ENCODE results near the gene POU2F1. TPM values are rescaled to one million over a fixed set of nuclear protein-coding genes. Genes with fewer than 3 reads are reported as not detected.
A peak's percentile ranks its signal among the peaks of the same experiment; 100 is the strongest.
"Not testable (repeated sequence)": the region's sequence is repeated elsewhere in the genome, so short reads cannot be mapped to it uniquely, and the experiment has no call there.

The POU2F1 gene
- total RNA-seq, 2 donors from 2014 or later, result 7.6 to 9.5 TPM

DNA sequence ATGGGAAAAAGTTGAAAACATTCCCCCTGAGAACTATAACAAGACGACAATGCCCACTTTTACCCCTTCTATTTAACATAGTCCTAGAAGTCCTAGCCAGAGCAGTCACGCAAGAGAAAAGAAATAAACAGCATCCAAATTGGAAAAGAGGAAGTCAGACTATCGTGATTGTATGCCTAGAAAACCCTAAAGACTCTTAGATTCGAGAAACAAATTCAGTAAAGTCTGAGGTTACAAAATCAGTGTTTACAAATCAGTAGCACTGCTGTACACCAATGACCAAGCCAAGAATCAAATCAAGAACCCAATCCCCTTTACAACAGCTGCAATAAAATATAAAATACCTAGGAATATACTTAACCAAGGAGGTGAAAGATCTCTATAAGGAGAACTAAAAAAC lies 72.4 kb downstream of the POU2F1 start:
- intact Hi-C loops (cut with DNase I), result no loop called here
- no peak for ATAC-seq
- DNase-seq, result no peak

DNA sequence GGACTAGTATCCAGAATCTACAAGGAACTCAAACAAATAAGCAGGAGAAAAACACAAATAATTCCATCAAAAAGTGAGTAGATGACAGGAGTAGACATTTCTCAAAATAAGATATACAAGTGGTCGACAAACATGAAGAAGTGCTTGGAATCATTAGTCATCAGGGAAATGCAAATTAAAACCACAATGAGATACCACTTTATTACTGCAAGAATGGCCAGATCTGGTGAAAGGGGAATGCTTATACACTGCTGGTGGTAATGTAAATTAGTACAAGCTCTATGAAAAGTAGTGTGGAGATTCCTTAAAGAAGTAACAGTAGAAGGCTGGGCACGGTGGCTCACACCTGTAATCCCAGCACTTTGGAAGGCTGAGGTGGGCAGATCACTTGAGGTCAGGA lies 73.8 kb downstream of the POU2F1 start:
- DNase-seq (no peak), ATAC-seq (no peak)
- intact Hi-C loops (cut with DNase I), result no loop called here

DNA sequence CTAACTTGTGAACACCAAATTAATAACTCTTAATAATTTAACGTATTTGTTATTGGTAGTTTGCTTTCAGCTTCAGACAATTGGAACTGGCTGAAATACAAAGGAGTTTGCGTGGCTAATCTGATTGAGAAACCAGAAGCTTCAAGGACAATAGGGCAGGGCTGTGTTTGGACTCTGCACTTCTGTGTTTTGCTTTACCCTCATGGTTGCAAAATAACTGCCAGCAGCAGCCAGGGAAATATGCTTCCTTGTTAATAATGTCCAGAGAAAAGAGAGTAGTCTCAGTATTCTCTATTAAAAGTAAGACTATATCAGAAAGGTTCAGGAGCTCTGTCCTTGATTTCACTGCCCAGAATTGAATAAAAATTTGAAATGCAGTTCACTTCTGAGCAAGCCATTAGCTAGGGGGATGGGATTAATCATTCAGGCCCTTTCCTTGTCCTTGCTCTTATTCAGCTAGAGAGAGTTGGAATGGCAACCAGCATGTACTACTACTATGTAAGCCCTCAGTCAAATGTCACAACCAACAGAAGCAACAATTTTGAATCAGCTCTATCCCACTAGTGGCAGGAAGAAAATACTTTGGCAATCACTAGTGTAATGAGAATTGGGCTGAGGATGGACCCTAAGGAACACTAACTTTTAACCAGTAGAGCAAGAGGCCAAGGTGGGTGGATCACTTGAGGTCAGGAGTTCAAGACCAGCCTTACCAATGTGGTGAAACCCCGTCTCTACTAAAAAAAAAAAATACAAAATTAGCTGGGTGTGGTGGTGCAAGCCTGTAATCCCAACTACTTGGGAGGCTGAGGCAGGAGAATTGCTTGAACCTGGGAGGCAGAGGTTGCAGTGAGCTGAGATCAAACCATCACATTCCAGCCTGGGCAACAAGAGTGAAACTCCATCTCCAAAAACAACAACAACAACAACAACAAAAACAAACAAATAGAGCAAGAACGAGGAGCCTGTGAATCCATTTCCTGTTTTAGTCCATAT lies 76.8 kb downstream of the POU2F1 start:
- no peak for DNase-seq
- intact Hi-C loops (cut with DNase I), result no loop called here
- ATAC-seq, result peak; percentile 63 to 81

DNA sequence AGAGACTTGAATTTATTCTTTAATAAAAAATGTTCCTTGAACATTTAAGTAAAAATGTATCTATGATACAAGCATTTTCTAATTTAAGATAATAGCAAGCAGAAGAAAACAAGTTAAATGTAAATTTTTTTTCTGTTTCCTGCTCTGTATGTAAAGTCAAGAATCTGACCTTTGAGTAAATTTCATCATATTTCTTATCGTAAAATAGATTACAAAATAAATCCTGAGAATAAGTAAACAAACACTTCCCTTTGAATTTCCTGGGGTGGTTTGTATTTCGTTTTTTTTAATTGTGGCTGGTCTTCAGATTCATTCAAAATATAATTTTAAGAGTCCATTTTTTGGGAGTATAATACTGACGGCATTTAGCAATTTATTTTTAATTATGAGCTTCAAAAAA lies 77.6 kb downstream of the POU2F1 start:
- DNase-seq, result no peak

DNA sequence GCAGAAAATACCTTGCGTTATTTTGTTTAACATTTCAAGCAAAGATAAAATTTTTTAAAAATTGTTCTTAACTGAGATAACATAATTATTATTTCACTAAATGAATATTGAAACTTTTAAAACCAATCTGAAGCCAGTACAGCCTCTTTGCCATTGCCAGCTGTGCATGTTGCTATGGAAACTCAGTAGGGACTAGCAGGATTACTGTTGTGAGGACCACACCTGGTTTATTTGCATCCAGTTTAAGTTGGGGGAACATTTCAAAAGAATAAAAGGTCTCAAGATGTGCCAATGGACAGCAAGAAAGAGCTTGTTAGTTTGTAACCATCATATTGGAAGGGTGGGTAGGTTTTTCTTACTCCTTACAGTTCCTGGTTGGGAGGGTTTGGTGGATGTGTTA lies 80.7 kb downstream of the POU2F1 start:
- intact Hi-C loops (cut with DNase I), result no loop called here
- DNase-seq, result no peak
- no peak for ATAC-seq

More for the DNA sequence above, 77.6 kb downstream of the POU2F1 start:
- intact Hi-C loops (cut with DNase I), result no loop called here
- no peak for ATAC-seq

DNA sequence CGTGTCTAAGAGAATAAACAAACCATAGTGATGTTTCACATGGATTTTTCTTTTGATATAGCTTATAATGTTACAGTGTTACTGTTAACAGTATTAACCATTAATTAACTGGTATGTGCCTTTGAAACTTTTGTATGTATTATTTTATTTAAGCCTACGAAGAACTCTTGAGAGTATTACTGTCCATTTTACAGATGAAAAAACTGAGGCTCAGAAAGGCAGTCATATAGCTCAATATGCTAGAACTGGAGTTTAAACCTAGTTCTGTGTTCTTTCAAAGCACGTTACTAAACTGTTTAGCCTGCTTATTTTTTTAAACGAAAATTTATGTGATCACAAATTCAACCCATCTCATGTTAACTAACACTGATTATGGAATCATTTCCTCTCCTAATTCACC lies 83.5 kb downstream of the POU2F1 start:
- intact Hi-C loops (cut with DNase I), result no loop called here
- no peak for DNase-seq
- ATAC-seq, result no peak

DNA sequence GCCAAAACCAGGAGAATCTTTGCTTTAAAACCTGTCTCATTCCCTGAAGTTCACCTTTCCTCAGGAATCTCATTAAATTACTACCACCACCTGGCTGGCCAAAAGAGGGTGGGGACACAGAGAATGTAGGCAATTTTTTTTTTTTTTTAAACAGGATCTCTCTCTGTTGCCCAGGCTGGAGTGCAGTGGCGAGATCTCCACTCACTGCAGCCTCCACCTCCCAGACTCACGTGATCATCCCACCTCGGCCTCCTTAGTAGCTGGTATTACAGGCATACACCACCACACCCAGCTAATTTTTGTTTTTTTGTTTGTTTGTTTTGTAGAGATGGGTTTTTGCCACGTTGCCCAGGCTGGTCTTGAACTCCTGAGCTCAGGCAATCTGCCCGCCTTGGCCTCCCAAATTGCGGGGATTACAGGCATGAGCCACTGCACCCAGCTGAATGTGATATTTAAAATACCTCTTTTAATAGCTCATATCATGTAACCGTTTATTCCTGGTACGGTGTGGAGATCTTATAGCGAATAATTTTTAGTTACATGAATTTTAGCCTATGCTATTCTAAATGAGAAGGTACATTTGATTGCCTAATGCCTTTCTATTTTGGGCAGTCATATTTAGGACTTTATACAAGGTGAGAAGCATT lies 84.5 kb downstream of the POU2F1 start:
- ATAC-seq, result no peak
- intact Hi-C loops (cut with DNase I), result no loop called here
- DNase-seq, result no peak

DNA sequence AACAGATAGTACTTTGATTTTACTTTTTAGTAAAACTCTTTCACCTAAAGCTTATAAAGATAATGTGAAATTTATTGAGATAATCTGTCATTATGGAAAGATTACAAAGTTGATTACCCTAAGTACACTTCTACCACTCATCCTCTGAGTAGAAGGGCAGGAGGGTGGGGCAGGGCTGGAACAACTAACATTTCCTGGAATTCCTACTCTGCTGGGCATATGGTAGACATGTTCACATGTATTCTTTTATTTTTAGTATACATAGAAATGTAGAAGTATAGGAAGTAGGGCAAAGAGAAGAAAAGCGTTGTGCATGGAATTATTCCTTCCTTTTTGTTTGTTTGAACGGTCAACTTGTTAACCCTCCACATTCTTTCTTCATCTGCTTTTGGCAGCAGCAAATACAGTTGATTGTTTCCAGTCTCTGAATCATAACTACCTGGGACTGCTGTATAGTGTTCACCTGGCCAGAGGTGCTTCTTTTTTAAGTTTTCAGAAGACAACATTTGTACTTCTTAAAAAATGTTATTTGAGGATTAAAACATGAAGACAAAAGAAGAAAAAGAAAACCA lies 85.1 kb downstream of the POU2F1 start:
- DNase-seq (no peak), ATAC-seq (no peak)
- intact Hi-C loops (cut with DNase I), result no loop called here

DNA sequence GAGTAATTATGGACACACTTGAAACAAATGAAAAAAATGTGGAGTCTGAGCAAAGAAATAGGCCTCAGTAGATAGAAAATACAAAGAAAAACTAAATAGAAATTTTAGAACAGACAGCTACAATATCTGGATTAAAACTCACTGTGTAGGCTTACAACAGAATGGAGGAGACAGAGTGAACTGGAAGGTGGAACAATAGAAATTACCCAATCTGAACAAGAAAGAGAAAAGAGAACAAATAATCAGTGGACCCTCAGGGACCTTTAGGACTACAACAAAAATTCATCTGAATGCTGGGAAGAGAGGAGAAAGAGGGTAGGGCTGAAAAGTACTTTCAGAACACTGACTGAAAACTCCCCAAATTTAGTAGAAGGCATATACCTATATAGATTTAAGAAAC lies 90.0 kb downstream of the POU2F1 start:
- intact Hi-C loops (cut with DNase I), result no loop called here
- no peak for ATAC-seq
- DNase-seq, result no peak

DNA sequence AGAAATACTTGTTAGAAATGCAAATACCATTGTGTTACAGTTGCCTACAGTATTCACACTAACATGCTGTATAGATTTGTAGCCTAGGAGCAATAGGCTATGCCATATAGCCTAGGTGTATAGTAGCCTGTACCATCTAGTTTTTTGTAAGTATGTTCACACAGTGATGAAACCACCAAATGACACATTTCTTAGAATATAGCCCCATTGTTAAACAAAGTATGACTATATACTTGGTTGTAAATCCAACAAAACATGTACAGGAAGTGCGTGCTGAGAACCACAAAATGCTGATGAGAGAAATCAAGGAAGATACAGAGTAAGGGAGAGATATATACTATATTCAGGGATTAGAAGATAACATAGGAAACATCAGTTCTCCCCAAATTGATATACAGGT lies 92.2 kb downstream of the POU2F1 start:
- DNase-seq (no peak), ATAC-seq (no peak)
- intact Hi-C loops (cut with DNase I), result no loop called here

DNA sequence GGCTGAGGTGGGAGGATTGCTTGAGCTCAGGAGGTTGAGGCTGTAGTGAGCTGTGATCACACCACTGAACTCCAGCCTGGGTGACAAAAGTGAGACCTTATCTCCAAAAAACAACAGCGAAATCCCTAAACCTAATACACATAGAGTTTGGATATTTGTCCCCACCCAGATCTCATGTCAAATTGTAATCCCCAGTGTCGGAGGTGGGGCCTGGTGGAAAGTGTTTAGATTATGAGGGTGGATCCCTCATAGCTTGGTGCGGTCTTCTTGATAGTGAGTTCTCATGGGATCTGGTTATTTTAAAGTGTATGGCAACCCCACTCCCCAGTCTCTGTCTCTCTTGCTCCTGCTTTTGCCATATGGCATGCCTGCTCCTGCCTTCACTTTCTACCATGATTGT lies 94.0 kb downstream of the POU2F1 start:
- ATAC-seq (no peak), DNase-seq (no peak)
- intact Hi-C loops (cut with DNase I), result no loop called here

DNA sequence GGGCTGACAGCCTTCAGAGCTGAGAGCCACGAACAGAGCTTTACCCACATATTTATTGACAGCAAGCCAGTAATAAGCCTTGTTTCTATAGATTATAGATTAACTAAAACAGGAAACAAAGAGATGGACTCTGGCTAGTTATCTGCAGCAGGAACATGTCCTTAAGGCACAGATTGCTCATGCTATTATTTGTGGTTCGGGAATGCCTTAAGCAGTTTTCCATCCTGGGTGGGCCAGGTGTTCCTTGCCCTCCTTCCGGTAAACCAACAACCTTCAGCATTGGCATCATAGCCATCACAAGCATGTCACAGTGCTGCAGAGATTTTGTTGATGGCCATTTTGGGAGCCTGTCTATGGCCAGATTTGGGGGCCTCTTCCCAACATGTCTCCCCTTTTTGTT lies 96.8 kb downstream of the POU2F1 start:
- no peak for DNase-seq
- intact Hi-C loops (cut with DNase I), result no loop called here
- no peak for ATAC-seq

DNA sequence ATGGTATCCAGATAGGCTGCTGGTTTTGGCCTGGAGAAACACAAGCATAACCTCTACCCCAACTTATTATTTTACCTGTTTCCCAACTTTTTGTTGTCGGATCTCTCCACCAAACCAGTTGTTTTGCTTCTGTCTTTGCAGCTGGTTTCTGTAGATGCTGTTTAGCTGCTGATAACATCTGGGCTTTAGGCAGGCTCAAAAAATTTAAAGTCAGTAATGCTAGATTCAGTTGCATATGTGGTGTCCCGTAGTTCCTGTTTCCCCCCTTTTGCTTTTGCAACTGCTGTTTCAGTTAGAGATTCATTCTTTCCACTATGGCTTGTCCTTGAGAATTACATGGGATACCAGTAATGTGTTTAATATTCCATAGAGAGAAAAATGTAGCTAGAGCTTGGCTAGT lies 98.5 kb downstream of the POU2F1 start:
- DNase-seq; ATAC-seq; intact Hi-C loops (cut with DNase I): not testable (repeated sequence)

DNA sequence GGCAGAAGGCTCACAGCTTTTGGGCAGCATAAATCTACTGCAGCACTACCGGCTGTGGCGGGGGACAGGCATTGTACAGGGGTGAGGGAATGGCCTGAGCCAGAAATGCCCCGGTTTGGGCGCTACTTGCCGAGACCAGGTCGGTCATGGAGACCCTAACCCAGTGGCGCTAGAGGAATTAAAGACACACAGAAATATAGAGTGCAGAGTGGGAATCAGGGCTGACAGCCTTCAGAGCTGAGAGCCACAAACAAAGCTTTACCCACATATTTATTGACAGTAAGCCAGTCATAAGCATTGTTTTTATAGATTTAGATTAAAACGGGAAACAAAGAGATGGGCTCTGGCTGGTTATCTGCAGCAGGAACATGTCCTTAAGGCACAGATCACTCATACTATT lies 101.8 kb downstream of the POU2F1 start:
- no peak for DNase-seq
- no peak for ATAC-seq
- intact Hi-C loops (cut with DNase I), result no loop called here

DNA sequence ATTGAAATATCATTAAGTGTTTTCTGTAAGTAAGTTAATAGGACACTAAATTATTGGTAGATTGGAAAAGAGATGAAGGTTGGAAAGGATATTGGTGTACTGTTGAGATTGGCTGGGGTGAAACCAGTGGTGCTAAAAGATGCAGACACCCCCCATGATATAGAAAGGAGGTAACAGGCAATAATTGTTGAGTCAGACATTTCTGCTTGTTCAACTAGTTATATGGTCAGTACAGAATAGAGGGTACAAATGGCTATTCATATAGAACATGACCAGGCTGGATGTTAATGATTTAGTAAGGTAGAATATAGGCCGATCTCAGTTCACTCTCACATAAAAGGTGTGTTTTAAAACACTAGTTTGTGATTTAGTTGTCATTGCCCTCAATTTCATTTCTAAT lies 104.5 kb downstream of the POU2F1 start:
- intact Hi-C loops (cut with DNase I), result no loop called here
- DNase-seq, result no peak

DNA sequence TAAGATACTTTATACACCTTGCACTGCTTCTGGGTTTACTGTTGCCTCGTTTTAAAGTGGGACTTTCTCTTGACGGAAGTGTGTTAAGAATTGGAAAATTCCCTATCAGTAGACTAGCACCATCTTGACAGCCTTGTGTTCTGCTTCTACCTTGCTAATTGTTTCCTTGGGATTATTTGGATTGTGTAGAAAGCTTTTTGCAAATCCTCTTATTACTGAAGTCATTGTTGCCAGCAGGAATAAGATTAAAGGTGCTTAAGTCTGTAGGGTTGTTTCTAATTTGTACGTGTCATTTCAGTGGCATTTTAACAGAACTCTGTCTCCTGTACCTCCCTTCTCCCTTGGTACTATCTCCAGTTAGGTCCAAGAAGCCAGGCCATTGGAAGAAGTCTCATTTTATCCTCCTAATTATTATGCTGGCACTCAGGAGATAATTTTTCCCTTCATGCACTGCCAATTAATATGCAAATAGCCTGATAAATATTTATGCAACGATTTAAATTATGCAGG lies 107.7 kb downstream of the POU2F1 start:
- intact Hi-C loops (cut with DNase I), result no loop called here
- ATAC-seq (no peak), DNase-seq (no peak)

More for the DNA sequence above, 104.5 kb downstream of the POU2F1 start:
- no peak for ATAC-seq

DNA sequence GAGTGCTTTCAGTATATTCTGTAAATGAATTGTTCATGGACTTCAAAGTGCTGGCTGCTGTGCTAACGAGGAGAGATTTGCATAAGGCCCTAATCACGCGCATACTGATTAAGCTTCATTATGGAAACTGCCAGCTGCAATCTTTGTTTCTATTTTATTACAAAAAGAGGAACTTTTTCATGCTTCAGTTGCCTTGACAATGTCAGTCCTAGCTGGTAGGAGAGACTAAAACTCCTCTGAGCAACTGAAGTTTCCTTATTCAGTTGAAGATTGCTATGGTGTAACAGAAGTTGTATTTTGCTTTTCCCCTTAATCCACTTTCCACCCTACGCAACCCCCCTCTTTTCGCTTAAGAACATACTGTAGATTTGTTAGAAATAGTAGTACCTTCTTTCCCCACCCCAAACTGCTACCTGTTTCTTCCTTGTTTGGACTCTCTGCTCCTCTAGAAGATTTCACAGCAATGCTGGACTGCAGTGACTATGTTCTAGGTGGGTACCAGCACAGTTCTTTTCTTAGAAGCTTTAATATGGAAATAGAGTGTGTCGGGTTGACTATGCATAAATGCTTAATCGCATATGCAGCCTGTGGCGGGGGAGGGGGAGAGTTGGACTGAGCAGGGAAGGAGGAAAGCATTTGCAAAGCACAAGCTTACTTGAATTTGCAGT lies 108.3 kb downstream of the POU2F1 start:
- ATAC-seq (no peak), DNase-seq (no peak)
- intact Hi-C loops (cut with DNase I), result no loop called here

DNA sequence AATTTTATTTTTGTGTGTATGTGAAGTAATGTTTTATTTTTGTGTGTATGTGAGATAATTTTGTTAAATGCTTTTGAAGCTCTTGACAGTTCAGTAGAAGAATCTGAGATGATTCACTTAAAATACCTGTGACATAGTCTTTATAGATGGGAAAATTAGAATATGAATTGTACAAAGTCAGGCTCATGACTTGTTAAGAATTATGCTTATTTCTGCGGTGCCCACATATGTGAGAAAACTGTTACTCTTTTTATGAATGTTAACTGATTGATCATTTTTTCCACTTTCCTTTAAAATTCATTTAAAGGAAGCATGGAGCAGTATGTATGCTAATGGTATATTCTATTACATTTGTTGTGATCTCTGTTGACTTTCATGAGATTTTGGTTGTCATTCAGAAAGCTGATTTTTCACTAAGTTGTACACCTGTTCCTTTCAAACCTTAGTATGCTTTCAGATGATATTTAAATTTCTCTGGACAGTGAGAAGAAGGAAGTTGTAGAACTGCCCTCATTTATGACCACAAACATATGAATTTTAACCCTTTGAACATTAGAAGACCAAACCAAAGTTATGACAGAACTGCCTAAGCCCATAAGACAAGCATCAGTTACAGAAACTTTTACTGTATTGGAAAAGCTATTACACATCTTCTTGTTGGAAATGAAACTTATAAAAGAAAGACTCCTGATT lies 110.1 kb downstream of the POU2F1 start:
- DNase-seq (no peak), ATAC-seq (no peak)
- intact Hi-C loops (cut with DNase I), result no loop called here

DNA sequence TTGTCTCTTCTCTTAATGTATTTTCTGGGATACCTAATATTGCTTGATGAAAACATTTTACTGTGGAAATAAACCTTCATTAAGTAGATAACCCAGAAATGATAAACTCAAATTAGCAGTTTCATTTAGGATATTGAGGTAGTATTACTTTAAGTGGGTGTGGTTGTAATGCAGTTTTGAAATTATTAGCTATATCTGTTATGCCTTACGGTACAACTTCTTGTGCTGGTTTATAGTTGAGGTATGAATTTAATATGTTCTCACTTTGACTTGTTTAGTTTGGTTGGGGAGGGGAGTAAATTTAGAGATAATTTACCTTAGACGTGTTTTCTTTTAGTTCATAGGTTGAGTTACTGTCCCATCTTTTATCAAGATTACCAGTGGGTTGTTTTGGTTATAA lies 111.0 kb downstream of the POU2F1 start:
- DNase-seq (no peak), ATAC-seq (no peak)
- intact Hi-C loops (cut with DNase I), result no loop called here
